ENCODE measurements around the gene LIMS1.

LIMS1 gene

DNA sequence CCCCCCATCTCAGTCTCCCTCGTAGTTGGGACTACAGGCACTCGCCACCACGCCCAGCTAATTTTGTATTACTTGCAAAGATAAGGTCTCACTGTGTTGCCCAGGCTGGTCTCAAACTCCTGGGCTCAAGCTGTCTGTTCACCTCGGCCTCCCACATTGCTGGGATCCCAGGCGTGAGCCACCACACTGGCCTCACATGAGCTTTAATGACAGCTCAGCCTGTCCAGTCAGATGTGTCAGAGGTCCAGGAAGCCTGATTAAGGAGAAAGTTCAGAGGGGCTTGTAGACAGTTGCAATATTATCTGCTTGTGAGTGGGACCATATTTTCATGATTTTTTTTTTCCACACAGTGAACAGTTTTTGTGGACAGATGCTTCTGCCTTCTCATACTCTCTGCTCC is 82.0 kb downstream of the LIMS1 start:
- DNase-seq, result no peak

DNA sequence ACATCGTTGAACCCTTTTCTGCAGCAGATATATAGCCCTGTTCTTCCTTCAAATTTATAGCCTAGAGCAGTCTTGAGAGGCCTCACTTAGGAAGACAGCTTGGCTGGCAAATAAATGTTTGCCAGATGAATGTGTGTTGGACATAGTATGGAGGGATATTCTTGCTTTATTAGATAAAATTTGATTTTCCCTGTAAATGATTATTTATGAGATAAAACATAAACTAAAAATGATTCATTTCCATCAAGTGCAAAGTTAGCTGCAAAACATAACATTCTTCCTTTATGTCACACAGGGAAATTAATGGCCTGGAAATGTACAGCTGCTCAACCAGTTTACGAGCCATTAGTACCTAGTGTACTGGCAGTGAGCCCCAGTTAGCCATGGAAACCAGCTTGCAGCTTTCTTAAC is 82.5 kb downstream of the LIMS1 start:
- no peak for DNase-seq

DNA sequence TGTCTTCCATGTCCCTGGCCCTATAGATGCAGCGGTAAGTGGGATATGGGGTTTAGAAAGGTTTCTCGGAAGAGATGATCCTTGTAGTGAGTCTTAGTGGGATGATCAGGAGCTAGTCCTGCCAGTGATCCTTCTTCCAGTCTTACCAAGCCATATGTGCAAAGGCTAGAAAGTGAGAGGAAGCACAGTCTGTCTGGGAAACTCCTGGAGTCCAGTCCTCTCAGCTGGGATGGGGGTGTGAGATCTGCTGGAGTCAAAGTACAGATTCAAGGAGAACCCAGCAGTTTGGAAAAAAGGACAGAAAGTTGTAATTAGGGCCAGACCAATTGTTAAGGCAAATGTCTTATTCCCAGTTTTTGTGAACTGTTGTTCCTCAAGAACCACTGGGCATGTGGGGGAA is 83.3 kb downstream of the LIMS1 start:
- no peak for DNase-seq

DNA sequence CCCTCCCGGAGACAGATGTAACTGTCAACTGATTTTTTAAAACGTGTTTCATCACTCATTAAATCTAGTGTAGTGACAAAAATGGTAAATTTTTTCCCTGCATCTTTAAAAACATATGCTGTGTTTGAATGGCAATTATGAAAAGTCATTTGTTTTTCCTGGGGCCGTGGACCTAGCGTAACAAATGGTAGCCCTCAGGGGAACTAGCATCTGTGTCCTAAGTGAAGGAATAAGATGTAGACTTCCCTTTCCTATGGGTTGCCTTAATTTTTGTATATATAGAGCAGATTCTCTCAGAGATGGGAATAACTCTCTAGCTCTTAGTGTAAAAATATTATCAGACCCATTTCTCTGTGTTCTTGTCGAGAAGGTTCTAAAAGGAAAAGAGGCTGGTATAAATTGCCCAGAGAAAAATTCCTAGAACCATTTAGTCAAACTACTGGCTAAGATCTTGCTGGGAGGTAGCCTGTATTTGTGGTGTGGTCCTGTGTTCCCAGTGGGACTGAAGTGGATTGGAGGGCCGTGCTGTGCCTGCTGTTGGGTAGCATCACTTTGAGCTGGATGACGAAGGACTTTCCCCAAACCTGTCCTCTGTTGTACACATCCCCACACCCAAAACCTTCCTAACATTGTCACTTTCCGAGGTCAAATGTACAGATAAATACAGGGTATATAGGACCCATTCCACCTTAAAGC is 85.8 kb downstream of the LIMS1 start:
- no peak for DNase-seq

DNA sequence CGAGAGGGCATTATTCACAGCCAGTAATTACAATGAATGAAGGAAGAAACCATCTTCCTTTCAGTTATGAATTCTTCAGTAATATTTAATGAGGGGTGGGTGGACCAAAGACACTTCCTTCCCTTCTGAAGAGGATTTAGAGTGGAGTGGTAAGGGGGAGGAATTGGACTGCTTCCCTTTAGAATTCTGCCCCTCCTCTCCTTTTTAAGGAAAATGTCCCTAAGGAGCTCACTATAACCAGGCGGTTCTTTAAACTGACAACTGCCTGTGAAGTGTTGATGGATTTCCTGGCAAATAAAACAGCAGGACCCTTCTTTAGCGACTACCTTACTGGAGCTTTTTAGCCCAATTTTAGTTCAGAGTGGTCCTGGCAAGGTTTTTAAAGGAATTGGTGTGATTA is 86.4 kb downstream of the LIMS1 start:
- DNase-seq, result no peak

DNA sequence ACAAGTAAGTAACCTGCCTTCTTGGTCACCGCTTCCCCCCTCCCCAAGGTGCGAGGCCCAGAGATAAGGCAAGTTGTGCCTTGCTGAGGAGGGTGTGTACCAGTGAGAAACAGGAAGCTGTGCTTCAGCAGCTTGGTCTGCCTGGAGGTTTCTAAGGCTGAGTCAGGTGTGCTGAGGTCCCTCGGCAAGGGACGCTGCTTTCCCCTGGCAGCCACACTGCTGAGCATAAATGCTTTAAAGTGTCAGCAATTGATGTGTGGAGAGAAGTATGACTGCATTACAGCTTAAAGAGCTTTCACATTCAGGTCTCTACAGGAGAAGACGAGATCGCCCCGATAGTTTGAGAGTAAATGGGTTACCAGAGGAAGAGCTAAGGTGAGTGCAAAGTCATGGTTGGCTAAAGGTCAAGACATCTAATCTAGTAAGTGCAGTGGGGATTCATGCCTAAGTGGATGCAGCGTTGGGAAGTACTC is 86.9 kb downstream of the LIMS1 start:
- DNase-seq, result no peak

DNA sequence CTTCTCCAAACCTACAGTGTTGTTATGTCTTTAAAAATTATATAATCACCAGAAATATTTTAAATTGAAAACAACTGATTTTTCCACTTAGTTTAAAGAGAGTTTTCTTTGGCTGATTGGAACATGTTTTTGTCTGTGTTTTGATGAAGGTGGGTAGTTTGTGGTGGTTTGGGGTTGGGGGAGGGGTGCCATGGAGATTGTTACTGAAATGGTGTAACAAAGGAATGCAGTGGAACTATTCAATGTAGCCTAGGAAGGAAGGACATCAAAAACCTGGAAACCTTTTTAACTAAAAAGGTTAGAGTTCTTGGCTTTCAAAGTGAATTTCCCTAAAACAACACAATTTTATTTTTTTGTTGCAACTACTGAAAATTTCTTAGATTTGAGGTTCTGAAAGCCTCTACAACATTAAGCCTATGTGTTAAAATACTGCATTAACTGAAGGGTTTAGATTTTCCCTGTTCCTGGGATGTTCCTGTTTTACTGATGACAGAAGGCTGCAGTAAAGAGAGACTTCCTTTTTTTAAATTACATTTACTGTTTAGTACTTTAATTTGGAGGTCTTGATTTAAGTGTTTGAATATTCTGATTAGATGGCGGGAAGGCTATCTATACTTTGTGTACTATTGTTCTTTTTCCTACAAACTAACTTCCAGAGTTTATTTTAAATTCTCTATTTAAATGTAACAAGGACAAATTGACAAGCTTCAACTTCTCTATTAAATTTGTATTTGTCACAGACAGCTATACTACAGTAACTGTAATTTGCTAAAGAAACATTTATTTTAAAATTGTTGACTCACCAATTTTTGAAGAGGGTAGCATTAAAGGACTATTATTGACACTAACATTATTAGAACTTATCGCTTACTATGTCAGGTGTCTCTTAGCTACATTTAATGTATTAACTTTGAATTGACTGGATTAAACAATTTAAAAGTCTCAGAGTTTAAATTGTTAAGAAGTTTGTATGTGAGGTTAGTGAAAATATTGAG is 87.7 kb downstream of the LIMS1 start:
- DNase-seq, result no peak

DNA sequence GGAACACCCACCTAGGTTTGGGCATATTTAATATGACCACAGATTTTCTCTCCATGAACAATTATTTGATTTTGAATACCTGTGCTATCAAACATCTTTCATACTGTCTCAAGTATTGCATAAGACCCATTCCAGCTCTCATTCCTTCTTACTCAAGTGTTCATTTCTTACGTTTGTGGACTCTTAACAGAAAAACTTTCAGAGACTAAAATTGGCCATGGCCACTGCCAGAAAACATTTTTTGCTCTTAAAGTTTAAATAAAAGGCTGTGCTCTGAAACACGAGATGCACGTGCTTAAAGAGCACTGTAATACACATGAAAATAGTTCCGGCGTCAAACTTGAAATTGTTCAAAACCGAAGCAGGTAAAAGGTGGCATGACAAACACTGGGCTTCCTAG is 89.3 kb downstream of the LIMS1 start:
- no peak for DNase-seq

DNA sequence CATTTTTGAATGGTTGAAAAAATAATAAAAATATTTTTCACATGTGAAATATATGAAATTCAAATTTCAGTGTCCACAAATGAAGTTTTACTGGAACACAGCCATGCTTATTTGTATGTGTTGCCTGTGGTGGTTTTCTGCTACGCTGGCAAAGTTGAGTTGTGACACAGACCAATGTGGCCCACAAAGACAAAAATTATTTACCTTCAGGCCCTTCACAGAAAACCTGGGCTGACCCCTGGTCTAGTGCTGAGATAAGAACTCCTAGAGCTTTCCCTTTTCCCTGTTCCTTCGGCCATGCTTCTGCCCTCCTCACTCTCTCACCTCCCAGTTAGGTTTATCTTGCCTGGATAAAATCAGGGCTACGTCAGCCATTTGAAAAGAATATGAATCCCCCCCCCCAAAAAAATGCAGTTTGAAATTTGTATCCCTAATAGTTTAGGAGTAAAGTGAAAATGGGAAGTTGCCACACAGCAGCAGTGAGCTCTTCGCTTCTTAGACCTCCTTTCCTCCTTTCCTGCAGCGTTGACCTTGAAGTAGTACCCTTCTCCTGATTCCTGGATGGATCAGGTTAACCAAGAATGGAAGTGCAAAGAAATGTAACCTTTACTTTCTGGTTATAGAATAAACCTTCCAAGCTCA is 91.0 kb downstream of the LIMS1 start:
- no peak for DNase-seq

DNA sequence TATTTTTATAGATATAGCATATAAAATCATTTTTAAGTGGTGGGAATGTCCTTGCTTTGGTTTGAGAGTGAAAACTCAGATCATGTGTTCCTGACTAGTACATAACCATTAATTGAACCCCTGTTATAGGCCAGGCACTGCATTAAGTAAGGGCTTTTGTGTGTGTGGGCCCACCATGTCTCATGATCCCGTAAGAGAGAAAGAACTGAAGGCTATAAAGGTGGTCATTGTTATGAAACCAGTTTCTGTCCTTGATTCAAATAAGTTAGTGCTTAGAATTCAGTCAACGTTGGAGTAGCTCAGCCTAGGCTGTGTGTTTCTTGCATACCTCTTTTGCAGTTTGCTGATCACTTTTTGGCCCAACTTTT is 91.5 kb downstream of the LIMS1 start:
- no peak for DNase-seq

DNA sequence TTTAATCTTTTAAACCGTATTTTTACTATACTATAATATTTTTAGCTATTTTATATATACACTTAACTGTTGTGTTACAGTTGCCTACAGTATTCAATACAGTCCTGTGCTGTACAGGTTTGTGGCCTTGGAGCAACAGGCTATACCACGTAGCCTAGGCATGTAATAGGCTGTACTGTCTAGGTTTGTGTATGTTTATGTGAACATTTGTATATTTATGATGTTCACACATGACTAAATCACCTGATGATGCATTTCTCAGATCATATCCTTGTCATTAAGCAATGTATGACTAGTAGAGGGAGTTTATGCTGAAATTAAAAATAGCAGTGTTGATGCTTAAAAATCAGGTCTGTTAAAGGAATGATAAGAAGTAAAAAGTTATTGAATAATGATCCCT is 92.7 kb downstream of the LIMS1 start:
- DNase-seq, result no peak

DNA sequence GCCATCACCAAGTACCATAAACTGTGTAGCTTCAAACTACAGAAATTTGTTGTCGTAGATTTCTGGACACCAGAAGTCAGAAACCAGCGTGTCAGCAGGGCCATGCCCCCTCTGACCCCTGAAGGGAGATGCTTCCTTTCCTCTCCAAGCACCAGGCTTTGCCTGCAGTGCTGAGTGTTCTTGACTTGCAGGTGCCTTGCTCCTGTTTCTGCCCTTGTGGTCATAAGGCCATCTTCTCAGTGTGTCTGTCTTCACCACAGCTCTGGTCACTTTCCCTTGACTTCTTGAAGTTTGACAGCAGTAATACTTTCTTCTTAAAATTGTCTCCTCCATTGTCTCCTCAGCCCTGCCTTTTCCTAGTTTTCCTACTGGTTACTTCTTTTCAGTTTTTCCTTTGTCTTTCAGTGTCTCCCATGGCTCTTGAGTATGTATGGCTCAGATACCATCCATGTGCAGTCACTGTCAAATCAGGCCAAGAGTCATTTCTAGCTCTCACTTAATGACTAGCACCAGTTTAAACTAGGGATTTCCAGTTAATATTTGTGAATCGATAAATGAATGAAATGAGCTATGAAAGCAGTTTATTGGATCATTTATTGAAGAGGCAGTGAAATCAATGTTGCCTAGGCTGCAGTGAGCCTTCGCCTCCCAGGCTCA is 93.8 kb downstream of the LIMS1 start:
- DNase-seq, result no peak

DNA sequence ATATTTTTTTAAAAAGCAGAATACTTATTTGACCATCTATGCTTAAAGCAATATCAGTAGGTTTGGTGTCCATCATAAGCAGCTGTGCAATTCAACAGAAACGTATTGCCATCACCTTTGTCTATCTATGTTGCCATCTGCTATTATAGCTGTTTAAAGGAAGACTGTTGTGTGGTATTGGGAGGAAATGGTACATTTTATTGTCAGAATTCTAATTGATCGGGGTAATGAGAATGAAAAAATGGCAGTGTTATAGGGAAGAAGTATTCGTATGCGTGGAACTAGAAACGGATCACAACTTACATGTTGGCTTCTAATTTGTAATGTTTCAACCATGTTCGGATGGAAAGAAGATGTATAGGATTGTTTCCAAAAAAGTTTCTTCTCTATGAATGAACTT is 94.7 kb downstream of the LIMS1 start:
- no peak for DNase-seq

DNA sequence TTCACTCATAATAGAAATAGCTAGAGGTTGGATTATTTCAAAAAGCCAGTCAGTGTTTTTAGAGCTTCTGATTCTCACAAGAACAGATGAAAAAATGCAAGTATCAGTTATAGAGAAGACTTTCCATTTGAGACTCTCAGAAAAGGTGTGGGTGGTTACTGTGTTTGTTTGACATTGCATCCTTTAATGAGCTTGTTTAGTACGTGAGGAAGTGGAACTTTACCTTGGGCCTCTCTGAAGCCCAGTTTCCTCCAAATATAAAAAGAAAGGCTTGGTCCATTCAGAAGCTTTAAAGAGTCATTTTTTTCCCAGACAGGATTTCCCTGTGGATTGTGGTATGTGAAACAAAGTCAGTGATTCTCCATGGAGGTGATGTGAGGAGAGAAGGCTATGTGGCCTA is 95.1 kb downstream of the LIMS1 start:
- DNase-seq, result no peak

DNA sequence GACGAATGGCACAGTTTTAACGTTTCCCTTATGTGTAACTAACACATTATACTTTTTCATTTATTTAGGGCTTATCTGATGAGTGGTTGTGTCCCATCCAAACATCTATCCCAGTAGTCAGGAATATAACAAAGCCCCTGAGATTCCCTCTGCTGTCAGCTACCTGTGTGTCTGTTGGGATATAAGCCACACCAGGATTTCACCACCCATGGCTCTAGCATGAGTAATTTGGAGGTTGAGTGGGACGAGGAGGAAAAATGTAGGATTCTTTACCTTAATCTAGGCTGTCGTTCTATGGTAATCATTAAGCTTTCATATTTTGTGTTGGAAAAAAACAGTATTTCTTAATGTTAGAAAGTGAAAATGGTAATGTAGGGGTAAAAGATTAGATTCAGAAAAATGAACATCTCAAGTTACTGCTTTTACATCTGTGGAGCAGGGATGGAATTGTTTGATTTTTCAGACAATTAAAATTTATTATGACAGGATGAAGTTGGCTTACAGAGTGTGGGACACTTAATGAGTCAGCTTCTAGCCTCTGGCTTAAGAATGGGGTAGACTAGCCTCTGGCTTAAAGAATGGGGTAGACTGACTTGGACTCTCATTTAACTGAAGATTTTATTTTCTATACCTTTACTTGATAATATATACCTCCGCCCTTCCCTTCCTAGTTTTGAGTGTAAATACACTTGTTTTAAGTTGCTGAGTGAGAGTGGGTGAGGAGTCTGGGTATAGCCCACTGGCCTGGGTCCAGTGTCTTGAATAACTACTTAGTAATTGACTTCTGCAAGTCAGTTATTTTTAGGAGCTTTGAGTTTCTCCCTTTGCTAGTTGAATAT is 96.5 kb downstream of the LIMS1 start:
- no peak for DNase-seq

DNA sequence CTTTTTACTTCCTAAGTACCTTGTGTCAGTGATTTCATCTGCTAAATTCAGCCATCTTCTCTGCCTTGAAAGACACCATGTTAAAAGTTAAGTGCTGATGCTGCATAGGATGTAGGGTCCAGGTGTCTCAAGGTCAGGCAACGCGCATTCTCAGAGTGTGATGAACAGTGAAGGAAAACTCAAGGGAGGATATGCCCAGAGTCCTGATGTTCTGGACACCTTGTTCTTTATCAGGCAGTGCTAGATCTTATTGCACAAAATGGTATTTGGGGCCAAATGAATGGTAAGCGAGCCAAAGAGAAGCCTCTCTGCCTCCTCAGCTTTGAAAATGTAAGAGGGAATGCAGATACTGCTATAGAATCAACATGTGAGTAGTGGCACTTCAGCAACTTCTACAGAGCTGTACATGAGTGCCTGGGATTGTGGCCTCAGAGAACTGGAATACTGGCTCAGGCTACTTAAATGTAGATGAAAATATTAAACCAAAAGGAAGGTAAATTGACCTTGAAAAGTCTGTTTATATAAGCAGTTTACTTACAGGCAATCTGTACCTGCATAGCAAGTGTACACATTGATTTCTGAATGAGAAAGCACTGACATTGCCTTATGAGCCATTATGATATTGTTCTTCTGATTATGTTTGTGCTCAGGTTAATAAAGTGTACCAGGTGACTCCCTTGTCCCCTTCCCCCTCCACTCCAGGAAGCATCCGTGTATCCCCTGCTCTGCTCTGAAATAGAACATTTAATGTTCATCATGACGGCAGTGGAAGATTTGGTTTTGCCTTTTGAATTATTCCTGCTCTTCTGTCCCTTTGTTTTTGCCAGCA is 98.3 kb downstream of the LIMS1 start:
- no peak for DNase-seq

DNA sequence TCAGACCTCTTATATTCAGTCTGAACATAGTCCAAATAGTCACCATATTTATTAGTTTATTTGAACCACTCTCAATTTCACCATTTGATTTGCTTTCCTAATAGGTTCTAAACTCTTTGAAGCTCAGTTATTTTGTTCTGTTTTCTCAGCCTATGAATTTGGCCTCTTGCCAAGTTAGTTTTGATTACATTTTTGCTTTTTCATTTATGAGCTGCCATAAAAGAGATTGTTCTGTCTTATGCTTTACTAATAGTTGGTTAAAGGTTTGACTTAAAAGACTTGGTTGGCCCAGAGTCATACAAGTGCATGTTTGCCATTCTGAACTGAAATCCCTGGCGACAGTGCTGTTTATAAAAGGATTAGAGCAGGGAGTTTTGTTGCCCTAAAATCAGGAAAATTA is 99.1 kb downstream of the LIMS1 start:
- no peak for DNase-seq

DNA sequence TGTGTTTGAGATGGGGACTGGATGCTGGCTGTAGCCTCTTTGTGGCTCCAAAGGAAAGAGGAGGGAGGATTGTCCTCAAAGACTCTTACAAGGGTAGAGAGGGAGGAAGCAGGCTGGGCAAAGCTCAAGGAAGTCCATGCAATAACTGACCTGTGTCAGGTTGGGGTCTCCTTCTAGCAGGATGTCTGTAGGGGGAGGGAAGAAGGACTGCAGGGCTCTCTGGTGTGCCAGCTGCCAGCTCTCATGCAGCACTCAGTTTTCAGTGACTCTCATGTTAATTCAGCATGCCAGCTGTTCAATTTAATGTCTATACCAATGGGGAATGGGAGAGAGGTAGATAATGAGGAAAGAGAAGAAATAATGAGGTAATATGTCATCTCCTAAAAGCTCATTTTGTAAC is 99.7 kb downstream of the LIMS1 start:
- no peak for DNase-seq

DNA sequence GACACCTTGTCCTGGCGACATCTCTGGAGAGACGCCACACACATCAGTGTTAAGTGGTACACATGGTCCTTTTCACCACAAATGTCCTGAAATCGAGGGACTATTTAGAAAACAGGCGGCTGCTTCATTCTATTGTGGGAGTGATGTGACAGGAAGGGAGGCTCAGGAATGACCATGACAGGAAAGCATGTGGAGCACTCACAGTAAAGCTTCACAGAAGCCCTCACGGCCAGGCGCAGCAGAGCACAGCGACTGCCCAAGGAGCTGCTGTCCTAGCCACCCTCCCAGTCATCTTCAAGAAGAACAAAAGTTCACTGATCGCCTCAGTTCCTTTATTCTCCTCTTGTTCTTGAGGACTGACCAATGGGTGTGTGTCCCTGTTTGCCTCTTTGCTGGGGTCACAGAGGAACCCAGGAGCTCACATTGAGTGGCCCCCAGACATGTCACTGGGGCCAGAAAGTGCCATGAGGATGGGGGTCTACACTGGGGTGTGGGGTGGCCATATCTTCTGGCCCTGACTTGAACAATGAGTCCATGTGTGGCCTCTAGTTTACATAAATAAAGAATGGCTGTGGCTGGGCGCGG is 100.4 kb downstream of the LIMS1 start:
- no peak for DNase-seq

DNA sequence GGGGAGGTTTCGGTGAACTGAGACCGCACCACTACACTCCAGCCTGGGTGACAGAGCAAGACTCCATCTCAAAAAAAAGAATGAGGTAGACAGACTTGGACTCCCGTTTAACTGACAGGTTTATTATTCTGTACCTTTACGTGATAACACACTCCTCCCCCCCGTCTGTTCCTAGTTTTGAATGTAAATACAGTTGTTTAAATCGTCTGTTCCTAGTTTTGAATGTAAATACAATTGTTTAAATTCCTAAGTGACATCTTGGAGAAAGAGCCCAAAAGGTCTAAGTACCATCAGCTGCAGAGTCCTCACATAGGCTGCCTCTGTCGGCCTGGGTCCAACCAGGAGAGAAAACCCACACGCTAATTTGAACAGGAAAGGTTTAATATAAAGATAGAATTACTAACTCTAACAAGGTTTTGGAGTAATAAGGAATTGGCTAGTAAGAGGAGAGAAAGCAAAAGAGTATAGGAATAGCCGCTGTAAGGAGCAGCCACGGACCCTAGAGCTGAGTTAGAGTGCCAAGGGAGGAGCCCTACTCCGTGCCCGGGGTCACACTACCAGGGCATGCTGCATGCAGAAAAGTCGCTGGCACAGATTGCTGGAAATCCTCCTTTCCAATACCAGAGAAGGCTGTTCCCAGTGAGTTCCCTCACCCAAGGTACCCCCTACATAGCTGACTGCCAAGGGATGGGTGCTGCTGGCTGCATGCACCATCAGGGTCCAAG is 101.5 kb downstream of the LIMS1 start:
- DNase-seq, result no peak

Data from GOT3 (cell line).